IMR-90 (cell line): ENCODE data around the gene ZNF592. TPM values are rescaled to one million over a fixed set of nuclear protein-coding genes. Genes with fewer than 3 reads are reported as not detected.

ENCODE experiments used
- ATAC-seq: fragments of 200-7000 bp; cut with Tn5 transposase; 2 replicates; pipeline ENCODE4 v1.9.1; 2020; ENCODE audit warnings: low read depth, mild to moderate bottlenecking, moderate library complexity
- BruUV-seq: library from RNA; stranded (reverse); fragments of 400-500 nt; replicated peaks from 2 replicates; lab custom pipeline; 2021; lab: Mats Ljungman, UMichigan
- CTCF ChIA-PET: fragments of 300-600 bp; formaldehyde crosslinking; extraction: SDS; loops from one replicate; lab custom pipeline; 2021; ENCODE audit warnings: antibody characterized with exemption; lab: Yijun Ruan, JAX
- POLR2A ChIA-PET: fragments of 300-600 bp; sonication (Branson Sonifier 250); formaldehyde crosslinking; loops from one replicate; lab custom pipeline; 2022; ENCODE audit warnings: antibody characterized with exemption; ENCODE audit not compliant: unreplicated experiment; lab: Charles Lee
- DNase-seq: peaks from one replicate; pipeline ENCODE4 v3.0.0; 2013
- H2AFZ ChIP-seq: replicated peaks from 2 replicates; pipeline ENCODE3; 2013; ENCODE audit warnings: low read length, mild to moderate bottlenecking; ENCODE audit not compliant: poor library complexity
- H2AK5ac ChIP-seq: 2 replicates; pipeline ENCODE4 v1.6.1; 2013; ENCODE audit warnings: low read depth, low read length, inconsistent platforms
- H2AK9ac ChIP-seq: replicated peaks from 2 replicates; pipeline ENCODE3; 2013; ENCODE audit warnings: mild to moderate bottlenecking, low read depth, low read length, moderate library complexity; ENCODE audit not compliant: poor library complexity
- H2BK120ac ChIP-seq: 2 replicates; pipeline ENCODE4 v1.6.1; 2013; ENCODE audit warnings: low read depth, low read length, inconsistent platforms
- H2BK15ac ChIP-seq: 3 replicates; pipeline ENCODE4 v1.6.1; 2013; ENCODE audit warnings: low read depth, low read length, inconsistent platforms
- H2BK20ac ChIP-seq: 2 replicates; pipeline ENCODE4 v1.6.1; 2013; ENCODE audit warnings: low read depth, mild to moderate bottlenecking, inconsistent platforms, low read length, moderate library complexity
- H2BK5ac ChIP-seq: 2 replicates; pipeline ENCODE4 v1.6.1; 2013; ENCODE audit warnings: mild to moderate bottlenecking, low read depth, low read length, inconsistent platforms; ENCODE audit not compliant: poor library complexity, severe bottlenecking
- H3K14ac ChIP-seq: replicated peaks from 2 replicates; pipeline ENCODE4 v1.6.1; 2013; ENCODE audit warnings: low read depth, low read length, inconsistent platforms
- H3K18ac ChIP-seq: 2 replicates; pipeline ENCODE4 v1.6.1; 2013; ENCODE audit warnings: low read depth, low read length, control low read depth
- H3K23ac ChIP-seq: 2 replicates; pipeline ENCODE4 v1.6.1; 2013; ENCODE audit warnings: low read depth, low read length, inconsistent platforms
- H3K27ac ChIP-seq: 2 replicates; pipeline ENCODE4 v1.5.1; 2013; ENCODE audit warnings: mild to moderate bottlenecking, control low read depth, low read length; ENCODE audit not compliant: insufficient read depth
- H3K27me3 ChIP-seq: 2 replicates; pipeline ENCODE4 v1.6.1; 2013; ENCODE audit warnings: low read length; ENCODE audit not compliant: control insufficient read depth, insufficient read depth
- H3K36me3 ChIP-seq: 2 replicates; pipeline ENCODE4 v1.6.1; 2013; ENCODE audit warnings: low read length, mixed read lengths; ENCODE audit not compliant: control insufficient read depth, insufficient read depth
- H3K4ac ChIP-seq: 2 replicates; pipeline ENCODE4 v1.6.1; 2013; ENCODE audit warnings: low read depth, low read length, inconsistent platforms
- H3K4me1 ChIP-seq: 2 replicates; pipeline ENCODE4 v1.6.1; 2013; ENCODE audit warnings: low read length, mixed read lengths; ENCODE audit not compliant: control insufficient read depth, insufficient read depth
- H3K4me2 ChIP-seq: 2 replicates; pipeline ENCODE4 v1.6.1; 2013; ENCODE audit warnings: low read depth, mild to moderate bottlenecking, control low read depth, low read length, moderate library complexity
- H3K4me3 ChIP-seq: 2 replicates; pipeline ENCODE4 v1.5.1; 2013; ENCODE audit warnings: low read depth, mild to moderate bottlenecking, control low read depth, low read length, moderate library complexity; ENCODE audit not compliant: insufficient read depth
- H3K56ac ChIP-seq: 2 replicates; pipeline ENCODE4 v1.6.1; 2013; ENCODE audit warnings: low read length, inconsistent platforms; ENCODE audit not compliant: insufficient read depth; ENCODE audit errors: extremely low read depth
- H3K79me1 ChIP-seq, 2 experiments: 2 replicates each; pipeline ENCODE4 v1.6.1; 2013; ENCODE audit warnings: low read length in 2 of 2, inconsistent platforms in 1 of 2, low read depth in 1 of 2
- H3K9ac ChIP-seq: 2 replicates; pipeline ENCODE4 v1.6.1; 2013; ENCODE audit warnings: low read depth, low read length, control low read depth
- H3K9me1 ChIP-seq: 2 replicates; pipeline ENCODE4 v1.6.1; 2013; ENCODE audit warnings: low read length, inconsistent platforms; ENCODE audit not compliant: insufficient read depth
- H3K9me3 ChIP-seq: 2 replicates; pipeline ENCODE4 v1.6.1; 2013; ENCODE audit warnings: low read length; ENCODE audit not compliant: control insufficient read depth, insufficient read depth
- H4K20me1 ChIP-seq: 2 replicates; pipeline ENCODE4 v1.6.1; 2013; ENCODE audit warnings: low read length, inconsistent platforms; ENCODE audit not compliant: insufficient read depth
- H4K5ac ChIP-seq: 2 replicates; pipeline ENCODE4 v1.6.1; 2013; ENCODE audit warnings: mild to moderate bottlenecking, low read depth, low read length, control low read depth
- H4K8ac ChIP-seq, 2 experiments: 2 replicates each; pipeline ENCODE4 v1.6.1; 2013; ENCODE audit warnings: low read depth in 2 of 2, low read length in 2 of 2, control low read depth in 1 of 2, inconsistent platforms in 1 of 2
- H4K91ac ChIP-seq: 2 replicates; pipeline ENCODE4 v1.6.1; 2013; ENCODE audit warnings: low read depth, low read length, inconsistent platforms; ENCODE audit not compliant: insufficient read depth
- BHLHE40 ChIP-seq: fragments of 150-350 bp; IDR thresholded peaks from 2 replicates; pipeline ENCODE4 v1.6.1; 2016; ENCODE audit warnings: mild to moderate bottlenecking, low read depth, low read length
- CEBPB ChIP-seq: IDR thresholded peaks from 2 replicates; pipeline ENCODE4 v1.6.1; 2012; ENCODE audit warnings: low read depth, low read length, improper control_type of control experiment
- CHD1 ChIP-seq: IDR thresholded peaks from 2 replicates; pipeline ENCODE4 v1.6.1; 2012; ENCODE audit warnings: low read depth, low read length, improper control_type of control experiment
- MXI1 ChIP-seq: IDR thresholded peaks from 2 replicates; pipeline ENCODE4 v1.6.1; 2012; ENCODE audit warnings: low read depth, mild to moderate bottlenecking, low read length, moderate library complexity, borderline replicate concordance
- NFE2L2 ChIP-seq: fragments of 150-350 bp; IDR thresholded peaks from 2 replicates; pipeline ENCODE4 v1.6.1; 2016; ENCODE audit warnings: low read depth, mild to moderate bottlenecking, low read length
- RCOR1 ChIP-seq: IDR thresholded peaks from 2 replicates; pipeline ENCODE4 v1.6.1; 2012; ENCODE audit warnings: mild to moderate bottlenecking, low read length, improper control_type of control experiment; ENCODE audit not compliant: insufficient replicate concordance
- RFX5 ChIP-seq: IDR thresholded peaks from 2 replicates; pipeline ENCODE4 v1.8.0; 2012; ENCODE audit warnings: low read depth, mild to moderate bottlenecking, low read length, moderate library complexity
- SMC3 ChIP-seq: fragments of 150-350 bp; IDR thresholded peaks from 2 replicates; pipeline ENCODE4 v1.6.1; 2016; ENCODE audit warnings: low read depth, mild to moderate bottlenecking, antibody characterized with exemption, low read length, moderate library complexity
- WGBS, 2 experiments: methylation state at CpG; one replicate each; pipeline versions ENCODE4 v1.1.5 to v1.1.7; 2013; ENCODE audit warnings: missing lambda C conversion rate in 2 of 2; ENCODE audit not compliant: insufficient read length in 1 of 2; ENCODE audit errors: extremely low coverage in 2 of 2; 5-methylcytosine and 5-hydroxymethylcytosine counted together
- dilution Hi-C: fragments of 300-500 bp; cut with HindIII; formaldehyde crosslinking; loops from one replicate; pipeline ENCODE4 v1.14.3; 2018; ENCODE audit warnings: low sequenced_read_pairs; ENCODE audit not compliant: unreplicated experiment
- in situ Hi-C: fragments of 300-500 bp; cut with MboI; formaldehyde crosslinking; loops from 3 replicates; pipeline ENCODE4 v1.14.3; 2019; ENCODE audit warnings: low sequenced_read_pairs, inconsistent platforms, mixed read lengths
- intact Hi-C: fragments of 100-400 bp; cut with micrococcal nuclease; formaldehyde crosslinking; loops from 2 replicates; pipeline ENCODE4 v1.10.0; 2022
- polyA plus RNA-seq, 3 experiments: library from polyadenylated mRNA; depleted of rRNA; stranded (reverse); fragments of >200 nt; gene quantifications; 2 replicates each; pipeline ENCODE4 v1.2.3, GENCODE V29; 2012; ENCODE audit warnings: low replicate concordance in 1 of 3
- total RNA-seq: library from RNA; depleted of rRNA; stranded (reverse); fragments of >200 nt; gene quantifications from 2 replicates; pipeline ENCODE4 v1.2.3, GENCODE V29; 2012

The ZNF592 gene
- total and polyA plus RNA-seq, 2 of the 4 experiments (the other 2 are of a cell fraction), result 4.3 to 10.2 TPM

DNA sequence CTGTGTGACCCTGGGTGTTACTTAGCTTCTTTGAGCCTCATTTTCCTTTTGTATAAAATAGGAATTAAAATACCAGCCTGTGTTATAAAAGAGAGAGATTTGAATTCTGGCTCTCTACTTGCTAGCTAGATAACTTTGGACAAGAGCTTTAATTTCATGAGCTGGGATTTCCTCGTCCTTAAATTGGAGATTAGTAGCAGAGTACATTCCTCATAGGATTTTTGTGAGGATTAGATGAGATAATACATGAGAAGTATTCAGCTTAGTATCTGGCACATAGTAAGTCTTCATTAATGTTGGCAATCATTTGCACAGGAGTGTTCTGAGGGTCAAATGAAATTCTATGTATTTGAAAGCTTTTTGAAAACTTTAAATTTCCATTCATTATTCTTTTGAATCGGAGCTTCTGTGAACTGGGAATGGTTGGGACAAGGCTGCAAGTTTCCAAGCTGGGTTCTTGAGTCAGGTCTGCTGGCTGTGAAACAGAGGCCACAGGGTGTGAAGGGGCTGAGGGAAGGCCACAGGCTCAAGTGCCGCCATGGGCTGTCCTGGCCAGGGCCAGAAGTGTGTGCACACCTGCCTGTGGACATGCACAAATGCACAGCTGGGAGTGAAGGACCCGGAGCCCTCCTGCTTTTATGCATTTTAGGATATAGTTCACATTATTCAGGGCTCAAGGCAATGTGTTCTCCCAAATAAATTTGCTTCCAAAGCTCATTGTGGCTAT lies 86.0 kb downstream of the ZNF592 start (continued):
- no peak for TF ChIP-seq MXI1

DNA sequence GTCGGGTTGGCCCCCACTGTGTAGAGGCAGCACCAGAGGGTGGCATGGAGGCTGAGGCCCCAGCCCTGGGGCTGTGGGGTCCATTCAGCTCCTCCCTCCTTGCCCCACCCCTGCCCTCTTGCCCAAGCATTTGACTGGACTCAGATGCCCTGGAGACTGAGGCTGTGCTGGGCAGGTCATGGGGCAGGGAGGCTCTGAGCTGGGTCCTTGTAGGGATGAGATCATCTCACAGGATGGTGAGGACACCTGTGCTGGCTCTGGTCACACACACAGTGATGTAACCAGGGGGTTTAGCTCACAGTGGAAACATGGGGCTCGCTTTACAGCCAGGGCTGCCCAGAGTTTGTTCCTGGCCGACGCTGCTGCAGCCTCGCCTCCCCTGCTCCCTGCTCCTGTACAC lies 86.6 kb downstream of the ZNF592 start:
- no peak for ATAC-seq

More for the DNA sequence above, 86.6 kb downstream of the ZNF592 start:
- H3K4me1 ChIP-seq, result peaks cover 3% of the 10 kb centered on the region; the same call in 1 of the 2 replicates
- no peak overlapping the region for H4K91ac ChIP-seq
- H4K20me1 ChIP-seq, result peaks cover 3% of the 10 kb centered on the region; the same call in 1 of the 2 replicates
- no peak overlapping the region for H3K27ac ChIP-seq
- peaks cover 32% of the 10 kb centered on the region for H3K27me3 ChIP-seq
- H2AK9ac ChIP-seq, result no peak overlapping the region
- no peak for DNase-seq
- H3K36me3 ChIP-seq, result no peaks in the 10 kb centered on the region
- no peak overlapping the region for H4K8ac ChIP-seq
- no peak overlapping the region for H3K4ac ChIP-seq
- no peak overlapping the region for H4K5ac ChIP-seq
- H3K14ac ChIP-seq, result no peak overlapping the region
- H2BK5ac ChIP-seq, result no peak overlapping the region
- H2BK20ac ChIP-seq, result no peak overlapping the region
- no peak overlapping the region for H3K9ac ChIP-seq
- no peak overlapping the region for H3K23ac ChIP-seq
- CTCF ChIA-PET, result interaction anchor here (0.6 kb wide), 1 partner anchor 118 kb away, joined by 3 read pairs; no protein-coding TSS in a partner anchor
- peaks cover 6% of the 10 kb centered on the region; the same call in 1 of the 2 replicates for H3K9me1 ChIP-seq
- H2BK120ac ChIP-seq, result no peak overlapping the region
- TF ChIP-seq NFE2L2 (no peak), RCOR1 (no peak), RFX5 (no peak), CEBPB (no peak), BHLHE40 (no peak), CHD1 (no peak), SMC3 (no peak)
- in situ Hi-C loops, result no loop called here
- H3K4me2 ChIP-seq, result no peak overlapping the region
- POLR2A ChIA-PET, result no interaction called here
- no peaks in the 10 kb centered on the region for H3K9me3 ChIP-seq
- H3K4me3 ChIP-seq, result no peak overlapping the region
- no peak overlapping the region for H2BK15ac ChIP-seq
- no TSS peak for BruUV-seq
- WGBS, 2 experiments, result no CpG with 5 or more reads among the region's 5 CpGs
- H2AFZ ChIP-seq, result no peak overlapping the region
- intact Hi-C loops, result no loop called here
- no peak overlapping the region for H3K18ac ChIP-seq
- dilution Hi-C loops, result no loop called here
- H2AK5ac ChIP-seq, result no peak overlapping the region
- no peaks in the 10 kb centered on the region for H3K79me1 ChIP-seq
- no peak overlapping the region for H3K56ac ChIP-seq
